SK-N-SH treated with all-trans-retinoic acid at 6 μM for 48 hours (cell line): ENCODE data around the gene MTMR6.

Experiments used
- ARNTL ChIP-seq: fragments of 450-650 bp; formaldehyde crosslinking; IDR thresholded peaks from 2 replicates; pipeline ENCODE4 v1.5.0; 2020; ENCODE audit warnings: low read depth, mild to moderate bottlenecking, moderate library complexity, borderline replicate concordance
- CSDC2 ChIP-seq: fragments of 250-450 bp; sonication (Bioruptor Pico); IDR thresholded peaks from 2 replicates; pipeline ENCODE4 v1.5.0; 2020; ENCODE audit warnings: mild to moderate bottlenecking, moderate library complexity
- ESRRG ChIP-seq: fragments of 250-450 bp; sonication (Bioruptor Pico); IDR thresholded peaks from 2 replicates; pipeline ENCODE4 v1.6.1; 2021; ENCODE audit warnings: mild to moderate bottlenecking
- ISL1 ChIP-seq: fragments of 250-450 bp; sonication (Bioruptor Pico); IDR thresholded peaks from 2 replicates; pipeline ENCODE4 v2.1.2; 2022; ENCODE audit warnings: mild to moderate bottlenecking, moderate library complexity
- OSR1 ChIP-seq: fragments of 250-450 bp; sonication (Bioruptor Pico); IDR thresholded peaks from 2 replicates; pipeline ENCODE4 v1.8.0; 2022; ENCODE audit warnings: moderate library complexity, mild to moderate bottlenecking, inconsistent platforms
- PATZ1 ChIP-seq: fragments of 250-450 bp; sonication (Bioruptor Pico); IDR thresholded peaks from 2 replicates; pipeline ENCODE4 v1.8.0; 2020; ENCODE audit warnings: mild to moderate bottlenecking, moderate library complexity, borderline replicate concordance
- PPARA ChIP-seq: fragments of 250-450 bp; sonication (Bioruptor Pico); IDR thresholded peaks from 2 replicates; pipeline ENCODE4 v1.5.0; 2020; ENCODE audit warnings: mild to moderate bottlenecking, borderline replicate concordance
- RARB ChIP-seq: fragments of 250-450 bp; sonication (Bioruptor Pico); IDR thresholded peaks from 2 replicates; pipeline ENCODE4 v1.8.0; 2021; ENCODE audit warnings: mild to moderate bottlenecking, moderate library complexity
- TOX ChIP-seq: fragments of 250-450 bp; sonication (Bioruptor Pico); IDR thresholded peaks from 2 replicates; pipeline ENCODE4 v1.8.0; 2021; ENCODE audit warnings: mild to moderate bottlenecking, moderate library complexity, borderline replicate concordance
- TSHZ2 ChIP-seq: fragments of 250-450 bp; sonication (Bioruptor Pico); IDR thresholded peaks from 2 replicates; pipeline ENCODE4 v1.5.0; 2020; ENCODE audit warnings: mild to moderate bottlenecking, moderate library complexity
- ZC3H10 ChIP-seq: fragments of 250-450 bp; sonication (Bioruptor Pico); IDR thresholded peaks from 2 replicates; pipeline ENCODE4 v1.5.1; 2021; ENCODE audit warnings: mild to moderate bottlenecking, moderate library complexity
- ZFP3 ChIP-seq: fragments of 250-450 bp; sonication (Bioruptor Pico); IDR thresholded peaks from 2 replicates; pipeline ENCODE4 v1.5.0; 2020; ENCODE audit warnings: mild to moderate bottlenecking, moderate library complexity
- ZFP30 ChIP-seq: fragments of 450-650 bp; formaldehyde crosslinking; IDR thresholded peaks from 2 replicates; pipeline ENCODE4 v1.5.0; 2022; ENCODE audit warnings: mild to moderate bottlenecking, moderate library complexity
- ZNF565 ChIP-seq: fragments of 450-650 bp; formaldehyde crosslinking; conservative IDR thresholded peaks from 2 replicates; pipeline ENCODE4 v1.5.0; 2020; ENCODE audit warnings: low read depth, mild to moderate bottlenecking, moderate library complexity

GRCh38 chr13:25300861-25301346 is 13.6 kb upstream of the MTMR6 start:
- TF ChIP-seq ZFP3 (CRISPR knock-in tag) (no peak), TSHZ2 (no peak), PATZ1 (no peak), ESRRG (CRISPR knock-in tag) (no peak), ZFP30 (CRISPR knock-in tag) (no peak), ZC3H10 (CRISPR knock-in tag) (no peak), TOX (CRISPR knock-in tag) (no peak), PPARA (no peak), RARB (no peak), ISL1 (CRISPR knock-in tag) (no peak), ZNF565 (CRISPR knock-in tag) (no peak), CSDC2 (CRISPR knock-in tag) (no peak), ARNTL (no peak), OSR1 (no peak)
